ENCODE results near the gene ASB1.

GRCh38 chr2:238433300-238433915 is 6.7 kb downstream of the ASB1 start:
- TF ChIP-seq CTCF (IDR thresholded peaks at IDR 0.05) (no peak), POLR2A (IDR thresholded peaks at IDR 0.05) (no peak)
